ENCODE data around the gene THBS4.

The THBS4 gene

GRCh38 chr5:80069251-80069800 is 34.2 kb downstream of the THBS4 start:
- Histone ChIP-seq H3K4me2 (ENCODE audit: low read depth, low read length, poor library complexity, severe bottlenecking) (no peak overlapping the region), H3K9ac (ENCODE audit: low read length) (no peak overlapping the region)

DNA sequence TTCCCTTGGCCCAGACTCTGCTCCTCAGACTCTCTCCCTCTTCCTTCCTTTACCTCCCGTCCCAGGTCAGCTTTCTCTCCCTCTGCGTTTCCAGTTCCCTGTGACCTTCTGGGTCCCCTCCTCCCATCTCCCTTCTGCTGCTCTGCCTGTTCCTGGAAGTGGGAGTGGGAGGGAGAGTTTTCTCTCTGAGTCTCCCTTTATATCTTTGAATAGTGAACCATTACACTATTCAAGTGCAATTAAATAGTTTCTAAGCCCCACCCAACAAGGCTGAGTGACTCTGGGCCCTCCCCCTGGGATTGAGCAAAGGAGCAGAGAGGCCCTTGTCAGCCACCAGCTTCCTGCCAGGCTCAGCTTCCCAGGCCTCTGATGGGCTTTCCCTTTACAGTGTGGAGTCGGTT is 34.8 kb downstream of the THBS4 start:
- H3K79me2 ChIP-seq (ENCODE audit: insufficient read depth, low read length), result no peaks in the 10 kb centered on the region

More at GRCh38 chr5:80069251-80069800, 34.2 kb downstream of the THBS4 start:
- H3K36me3 ChIP-seq (ENCODE audit: low read length), result no peaks in the 10 kb centered on the region
- TF ChIP-seq CTCF (IDR thresholded peaks at IDR 0.05; ENCODE audit: insufficient read depth, low read length, poor library complexity, severe bottlenecking), result no peak
- no peak for TF ChIP-seq EZH2phosphoT487 (conservative IDR thresholded peaks at IDR 0.05; ENCODE audit: low read length)
- no peaks in the 10 kb centered on the region for H3K9me3 ChIP-seq (ENCODE audit: insufficient read depth, low read length)
- H3K4me3 ChIP-seq (ENCODE audit: insufficient read depth, low read length, poor library complexity, severe bottlenecking), result no peak overlapping the region
- H3K27ac ChIP-seq (ENCODE audit: low read depth, low read length), result no peak overlapping the region
- no peaks in the 10 kb centered on the region for H3K79me2 ChIP-seq (ENCODE audit: insufficient read depth, low read length)
- H2AFZ ChIP-seq (ENCODE audit: low read depth, low read length, severe bottlenecking), result no peak overlapping the region
- no peaks in the 10 kb centered on the region for H3F3A ChIP-seq (ENCODE audit: insufficient read depth)
- no peaks in the 10 kb centered on the region for H3K27me3 ChIP-seq (ENCODE audit: low read length)
- H3K9me2 ChIP-seq (replicated peaks; ENCODE audit: insufficient read depth, low read length), result no peaks in the 10 kb centered on the region
- no peaks in the 10 kb centered on the region for H4K20me1 ChIP-seq (ENCODE audit: low read depth, low read length)

GRCh38 chr5:80070338-80071056 is 35.3 kb downstream of the THBS4 start:
- Histone ChIP-seq H3K4me2 (ENCODE audit: low read depth, low read length, poor library complexity, severe bottlenecking) (no peak overlapping the region), H3K79me2 (ENCODE audit: insufficient read depth, low read length) (no peaks in the 10 kb centered on the region), H3K27ac (ENCODE audit: low read depth, low read length) (no peak overlapping the region), H3K27me3 (ENCODE audit: low read length) (no peaks in the 10 kb centered on the region), H4K20me1 (ENCODE audit: low read depth, low read length) (no peaks in the 10 kb centered on the region), H3F3A (ENCODE audit: insufficient read depth) (no peaks in the 10 kb centered on the region), H3K4me3 (ENCODE audit: insufficient read depth, low read length, poor library complexity, severe bottlenecking) (no peak overlapping the region), H3K36me3 (ENCODE audit: low read length) (no peaks in the 10 kb centered on the region), H2AFZ (ENCODE audit: low read depth, low read length, severe bottlenecking) (no peak overlapping the region), H3K9ac (ENCODE audit: low read length) (no peak overlapping the region), H3K9me3 (ENCODE audit: insufficient read depth, low read length) (no peaks in the 10 kb centered on the region), H3K9me2 (replicated peaks; ENCODE audit: insufficient read depth, low read length) (no peaks in the 10 kb centered on the region)
- TF ChIP-seq EZH2phosphoT487 (conservative IDR thresholded peaks at IDR 0.05; ENCODE audit: low read length), result no peak
- no peak for TF ChIP-seq CTCF (IDR thresholded peaks at IDR 0.05; ENCODE audit: insufficient read depth, low read length, poor library complexity, severe bottlenecking)

More for the DNA sequence above, 34.8 kb downstream of the THBS4 start:
- H3K9me3 ChIP-seq (ENCODE audit: insufficient read depth, low read length), result no peaks in the 10 kb centered on the region
- H3K27me3 ChIP-seq (ENCODE audit: low read length), result no peaks in the 10 kb centered on the region
- H2AFZ ChIP-seq (ENCODE audit: low read depth, low read length, severe bottlenecking), result no peak overlapping the region
- no peak for TF ChIP-seq CTCF (IDR thresholded peaks at IDR 0.05; ENCODE audit: insufficient read depth, low read length, poor library complexity, severe bottlenecking)
- TF ChIP-seq EZH2phosphoT487 (conservative IDR thresholded peaks at IDR 0.05; ENCODE audit: low read length), result no peak
- H3K4me3 ChIP-seq (ENCODE audit: insufficient read depth, low read length, poor library complexity, severe bottlenecking), result no peak overlapping the region
- H3F3A ChIP-seq (ENCODE audit: insufficient read depth), result no peaks in the 10 kb centered on the region
- no peak overlapping the region for H3K27ac ChIP-seq (ENCODE audit: low read depth, low read length)
- no peaks in the 10 kb centered on the region for H3K9me2 ChIP-seq (replicated peaks; ENCODE audit: insufficient read depth, low read length)
- H3K9ac ChIP-seq (ENCODE audit: low read length), result no peak overlapping the region
- H4K20me1 ChIP-seq (ENCODE audit: low read depth, low read length), result no peaks in the 10 kb centered on the region
- H3K4me2 ChIP-seq (ENCODE audit: low read depth, low read length, poor library complexity, severe bottlenecking), result no peak overlapping the region
- no peaks in the 10 kb centered on the region for H3K36me3 ChIP-seq (ENCODE audit: low read length)
